ENCODE data around the gene CYB561A3. TPM values are rescaled to one million over a fixed set of nuclear protein-coding genes. Genes with fewer than 3 reads are reported as not detected.
A peak's percentile ranks its signal among the peaks of the same experiment; 100 is the strongest.

CYB561A3 gene
- total and polyA plus RNA-seq, 4 experiments from 2014 or later = 40.1 to 95.7 (median 45.9) TPM

- Mint-ChIP-seq H3K27ac (peak overlapping the region in 5 of 7 donors; percentile 27 to 92 (median 67)), H3K4me3 (peak overlapping the region in 4 of 8 donors; percentile 21 to 59 (median 35)), H3K9me3 (peaks cover 0 to 3% (median 0%) of the 10 kb centered on the region in 8 donors), H3K27me3 (no peaks in the 10 kb centered on the region), H3K4me1 (peaks cover 25 to 51% (median 36%) of the 10 kb centered on the region in 4 donors), H3K36me3 (peaks cover 3 to 34% of the 10 kb centered on the region in 2 donors)
- ChIA-PET CTCF (ENCODE audit: partially characterized antibody) (interaction anchor here (2.8 to 7.1 kb wide), 3 partner anchors 23 to 26 kb away, joined by 22 to 92 read pairs (median 48); no protein-coding TSS in a partner anchor), POLR2A (ENCODE audit: partially characterized antibody) (interaction anchor here (1.3 to 6.3 kb wide), 3 partner anchors 11 to 70 kb away, joined by 3 to 97 read pairs (median 37); partner anchors contain the start of genes CPSF7, DDB1, SDHAF2 and TKFC)
- Histone ChIP-seq H3K27me3 (ENCODE audit: insufficient read depth, low read length) (no peaks in the 10 kb centered on the region), H3K4me3 (ENCODE audit: low read length in 2 of 2) (no peak overlapping the region), H3K9me3 (ENCODE audit: control insufficient read depth in 1 of 2, low read length in 2 of 2) (no peaks in the 10 kb centered on the region), H3K27ac (ENCODE audit: low read depth, low read length) (no peak overlapping the region), H3K36me3 (ENCODE audit: insufficient read depth, low read length) (peaks cover 8% of the 10 kb centered on the region), H3K4me1 (ENCODE audit: insufficient read depth, low read length) (peaks cover 27% of the 10 kb centered on the region)
- intact Hi-C loops (cut with micrococcal nuclease) = no loop called here
- DNase-seq = no peak
Observed at GRCh38 chr11:61359516-61359915, 2.2 kb downstream of the CYB561A3 start.

- intact Hi-C loops (cut with micrococcal nuclease) = no loop called here
- Mint-ChIP-seq H3K4me3 (peak overlapping the region in 1 of 8 donors; percentile 20), H3K4me1 (peaks cover 22 to 46% (median 32%) of the 10 kb centered on the region in 4 donors), H3K27me3 (no peaks in the 10 kb centered on the region), H3K9me3 (peaks cover 0 to 3% (median 0%) of the 10 kb centered on the region in 8 donors), H3K27ac (no peak overlapping the region), H3K36me3 (peaks cover 4 to 25% of the 10 kb centered on the region in 2 donors)
- H3K36me3 ChIP-seq (ENCODE audit: insufficient read depth, low read length) = peaks cover 6% of the 10 kb centered on the region
- POLR2A ChIA-PET (ENCODE audit: partially characterized antibody) = interaction anchor here (0.5 to 6.3 kb wide), 4 partner anchors 14 to 35 kb away, joined by 3 to 97 read pairs (median 3); partner anchors contain the start of genes DDB1 and TKFC
- no peak overlapping the region for H3K4me3 ChIP-seq (ENCODE audit: low read length in 2 of 2)
- peaks cover 24% of the 10 kb centered on the region for H3K4me1 ChIP-seq (ENCODE audit: insufficient read depth, low read length)
- H3K9me3 ChIP-seq (ENCODE audit: control insufficient read depth in 1 of 2, low read length in 2 of 2) = no peaks in the 10 kb centered on the region
- H3K27me3 ChIP-seq (ENCODE audit: insufficient read depth, low read length) = no peaks in the 10 kb centered on the region
- H3K27ac ChIP-seq (ENCODE audit: low read depth, low read length) = no peak overlapping the region
- DNase-seq = no peak
- CTCF ChIA-PET (ENCODE audit: partially characterized antibody) = interaction anchor here (2.8 kb wide), 1 partner anchor 23 kb away, joined by 22 read pairs; no protein-coding TSS in a partner anchor
Observed at GRCh38 chr11:61358566-61358965, 3.1 kb downstream of the CYB561A3 start.

- Mint-ChIP-seq H3K36me3 (peaks cover 11 to 27% of the 10 kb centered on the region in 2 donors), H3K9me3 (peaks cover 0 to 3% (median 0%) of the 10 kb centered on the region in 8 donors), H3K27ac (peak overlapping the region in 3 of 7 donors; percentile 35 to 50 (median 43)), H3K27me3 (no peaks in the 10 kb centered on the region), H3K4me1 (peaks cover 19 to 39% (median 27%) of the 10 kb centered on the region in 4 donors), H3K4me3 (peak overlapping the region in 3 of 8 donors; percentile 21 to 27 (median 25))
- H3K36me3 ChIP-seq (ENCODE audit: insufficient read depth, low read length) = peaks cover 13% of the 10 kb centered on the region
- peaks cover 17% of the 10 kb centered on the region for H3K4me1 ChIP-seq (ENCODE audit: insufficient read depth, low read length)
- H3K4me3 ChIP-seq (ENCODE audit: low read length in 2 of 2) = no peak overlapping the region
- intact Hi-C loops (cut with micrococcal nuclease) = no loop called here
- CTCF ChIA-PET (ENCODE audit: partially characterized antibody) = interaction anchor here (0.8 to 2.8 kb wide), 2 partner anchors 22 to 27 kb away, joined by 3 to 22 read pairs; no protein-coding TSS in a partner anchor
- no peak overlapping the region for H3K27ac ChIP-seq (ENCODE audit: low read depth, low read length)
- DNase-seq = no peak
- H3K27me3 ChIP-seq (ENCODE audit: insufficient read depth, low read length) = no peaks in the 10 kb centered on the region
- H3K9me3 ChIP-seq (ENCODE audit: control insufficient read depth in 1 of 2, low read length in 2 of 2) = no peaks in the 10 kb centered on the region
- POLR2A ChIA-PET (ENCODE audit: partially characterized antibody) = interaction anchor here (1.5 kb wide), 1 partner anchor 34 kb away, joined by 3 read pairs; no protein-coding TSS in a partner anchor
Observed at GRCh38 chr11:61357894-61358239, 3.8 kb downstream of the CYB561A3 start.

GRCh38 chr11:61357233-61357893 is 4.3 kb downstream of the CYB561A3 start:
- no peak for DNase-seq
- Histone ChIP-seq H3K9me3 (ENCODE audit: control insufficient read depth in 1 of 2, low read length in 2 of 2) (no peaks in the 10 kb centered on the region), H3K27ac (ENCODE audit: low read depth, low read length) (no peak overlapping the region), H3K36me3 (ENCODE audit: insufficient read depth, low read length) (peaks cover 16% of the 10 kb centered on the region), H3K27me3 (ENCODE audit: insufficient read depth, low read length) (no peaks in the 10 kb centered on the region), H3K4me1 (ENCODE audit: insufficient read depth, low read length) (peaks cover 14% of the 10 kb centered on the region), H3K4me3 (ENCODE audit: low read length in 2 of 2) (no peak overlapping the region)
- intact Hi-C loops (cut with micrococcal nuclease) = no loop called here
- ChIA-PET CTCF (ENCODE audit: partially characterized antibody) (interaction anchor here (0.8 to 2.8 kb wide), 2 partner anchors 22 to 28 kb away, joined by 3 to 22 read pairs; no protein-coding TSS in a partner anchor), POLR2A (ENCODE audit: partially characterized antibody) (interaction anchor here (1.5 kb wide), 1 partner anchor 34 kb away, joined by 3 read pairs; no protein-coding TSS in a partner anchor)
- H3K27ac Mint-ChIP-seq = peak overlapping the region in 3 of 7 donors; percentile 43 to 72 (median 50)
- peaks cover 0 to 3% (median 0%) of the 10 kb centered on the region in 8 donors for H3K9me3 Mint-ChIP-seq
- no peaks in the 10 kb centered on the region for H3K27me3 Mint-ChIP-seq
- H3K36me3 Mint-ChIP-seq = peaks cover 15 to 26% of the 10 kb centered on the region in 2 donors
- peak overlapping the region in 4 of 8 donors; percentile 11 to 27 (median 23) for H3K4me3 Mint-ChIP-seq
- peaks cover 16 to 34% (median 22%) of the 10 kb centered on the region in 4 donors for H3K4me1 Mint-ChIP-seq

GRCh38 chr11:61356706-61357105 is 5.0 kb downstream of the CYB561A3 start:
- CTCF ChIA-PET (ENCODE audit: partially characterized antibody) = interaction anchor here (1.4 to 3.5 kb wide), 3 partner anchors 21 to 29 kb away, joined by 11 to 22 read pairs (median 22); no protein-coding TSS in a partner anchor
- Histone ChIP-seq H3K36me3 (ENCODE audit: insufficient read depth, low read length) (peaks cover 20% of the 10 kb centered on the region), H3K4me3 (ENCODE audit: low read length in 2 of 2) (no peak overlapping the region), H3K27me3 (ENCODE audit: insufficient read depth, low read length) (no peaks in the 10 kb centered on the region), H3K9me3 (ENCODE audit: control insufficient read depth in 1 of 2, low read length in 2 of 2) (no peaks in the 10 kb centered on the region), H3K4me1 (ENCODE audit: insufficient read depth, low read length) (peaks cover 14% of the 10 kb centered on the region), H3K27ac (ENCODE audit: low read depth, low read length) (no peak overlapping the region)
- peak overlapping the region in 3 of 7 donors; percentile 18 to 83 (median 75) for H3K27ac Mint-ChIP-seq
- peaks cover 15 to 27% (median 21%) of the 10 kb centered on the region in 4 donors for H3K4me1 Mint-ChIP-seq
- intact Hi-C loops (cut with micrococcal nuclease) = no loop called here
- no peaks in the 10 kb centered on the region for H3K9me3 Mint-ChIP-seq
- peaks cover 17 to 21% of the 10 kb centered on the region in 2 donors for H3K36me3 Mint-ChIP-seq
- DNase-seq = no peak
- H3K4me3 Mint-ChIP-seq = no peak overlapping the region
- H3K27me3 Mint-ChIP-seq = no peaks in the 10 kb centered on the region
- POLR2A ChIA-PET (ENCODE audit: partially characterized antibody) = interaction anchor here (1.3 kb wide), 1 partner anchor 20 kb away, joined by 4 read pairs; no protein-coding TSS in a partner anchor

GRCh38 chr11:61354208-61354607 is 7.5 kb downstream of the CYB561A3 start:
- peaks cover 24 to 37% of the 10 kb centered on the region in 2 donors for H3K36me3 Mint-ChIP-seq
- Histone ChIP-seq H3K27me3 (ENCODE audit: insufficient read depth, low read length) (no peaks in the 10 kb centered on the region), H3K36me3 (ENCODE audit: insufficient read depth, low read length) (peaks cover 35% of the 10 kb centered on the region), H3K4me3 (ENCODE audit: low read length in 2 of 2) (no peak overlapping the region), H3K4me1 (ENCODE audit: insufficient read depth, low read length) (no peaks in the 10 kb centered on the region), H3K9me3 (ENCODE audit: control insufficient read depth in 1 of 2, low read length in 2 of 2) (no peaks in the 10 kb centered on the region), H3K27ac (ENCODE audit: low read depth, low read length) (no peak overlapping the region)
- H3K9me3 Mint-ChIP-seq = no peaks in the 10 kb centered on the region
- no peaks in the 10 kb centered on the region for H3K27me3 Mint-ChIP-seq
- CTCF ChIA-PET (ENCODE audit: partially characterized antibody) = interaction anchor here (2.0 to 3.5 kb wide), 2 partner anchors 18 to 32 kb away, joined by 7 to 22 read pairs; no protein-coding TSS in a partner anchor
- POLR2A ChIA-PET (ENCODE audit: partially characterized antibody) = no interaction called here
- H3K4me3 Mint-ChIP-seq = no peak overlapping the region
- peaks cover 5 to 9% (median 7%) of the 10 kb centered on the region in 4 donors for H3K4me1 Mint-ChIP-seq
- intact Hi-C loops (cut with micrococcal nuclease) = no loop called here
- H3K27ac Mint-ChIP-seq = peak overlapping the region in 1 of 7 donors; percentile 29
- DNase-seq = no peak

Measured in CD4-positive, alpha-beta memory T cell (primary cell).